A549 (cell line): ENCODE results near the gene HAAO. TPM values are rescaled to one million over a fixed set of nuclear protein-coding genes. Genes with fewer than 3 reads are reported as not detected.

ENCODE experiments used
- ATAC-seq, 2 experiments: fragments of 200-7000 bp in 1 of 2; fragments of >200 bp in 1 of 2; cut with Nextera tagmentation in 1 of 2; cut with Tn5 transposase in 1 of 2; 3 replicates each; pipeline versions ENCODE4 v1.8.0 to v1.9.1; 2018 to 2020; ENCODE audit warnings: mild to moderate bottlenecking in 1 of 2, moderate library complexity in 1 of 2
- CTCF ChIA-PET: fragments of 300-600 bp; sonication (Branson Sonifier 250); formaldehyde crosslinking; extraction: SDS; loops from one replicate; lab custom pipeline; 2021; ENCODE audit warnings: antibody characterized with exemption, inconsistent platforms; lab: Yijun Ruan, JAX
- POLR2A ChIA-PET: fragments of 350-600 bp; formaldehyde crosslinking; extraction: SDS; loops from one replicate; lab custom pipeline; 2021; ENCODE audit warnings: antibody characterized with exemption, inconsistent platforms; lab: Yijun Ruan, JAX
- DNase-seq, 2 experiments: peaks; one replicate each; pipeline versions ENCODE4 v3.0.0 to v3.0.0-alpha.2; 2011 to 2016; ENCODE audit warnings: low read depth in 1 of 2, low spot score in 1 of 2
- FAIRE-seq: peaks from 2 replicates; lab custom pipeline; 2011; peaks lifted over from hg19 to GRCh38; lab: Jason Lieb, UNC
- H3K27ac ChIP-seq, 2 experiments: fragments of >200 bp; sonication (Bioruptor Twin); formaldehyde crosslinking; 3 replicates each; pipeline ENCODE4 v1.5.1; 2016 to 2017
- H3K4me1 ChIP-seq: fragments of >200 bp; sonication (Bioruptor Twin); formaldehyde crosslinking; 3 replicates; pipeline ENCODE4 v1.6.1; 2016
- H3K4me2 ChIP-seq: fragments of >200 bp; sonication (Bioruptor Twin); formaldehyde crosslinking; 3 replicates; pipeline ENCODE4 v1.6.1; 2016
- H3K4me3 ChIP-seq: fragments of >200 bp; sonication (Bioruptor Twin); formaldehyde crosslinking; 3 replicates; pipeline ENCODE4 v1.5.1; 2016
- H3K9me3 ChIP-seq: fragments of >200 bp; sonication (Bioruptor Twin); formaldehyde crosslinking; 3 replicates; pipeline ENCODE4 v1.6.1; 2016
- BHLHE40 ChIP-seq: IDR thresholded peaks from 2 replicates; pipeline ENCODE4 v1.6.1; 2012; ENCODE audit warnings: low read depth, low read length, inconsistent platforms
- CBX2 ChIP-seq: fragments of 200-600 bp; sonication (generic); IDR thresholded peaks from 2 replicates; pipeline ENCODE4 v1.6.1; 2016; ENCODE audit warnings: low read depth, mild to moderate bottlenecking, borderline replicate concordance
- CEBPB ChIP-seq, 2 experiments: fragments of >200 bp in 1 of 2; sonication (Bioruptor Twin) in 1 of 2; formaldehyde crosslinking in 1 of 2; IDR thresholded peaks; 2 replicates each; pipeline ENCODE4 v1.6.1; 2012 to 2016
- CTCF ChIP-seq: fragments of >200 bp; sonication (Bioruptor Twin); formaldehyde crosslinking; IDR thresholded peaks from 3 replicates; pipeline ENCODE4 v1.5.1; 2016
- ELK1 ChIP-seq: fragments of 150-350 bp; IDR thresholded peaks from 2 replicates; pipeline ENCODE4 v1.6.1; 2014; ENCODE audit warnings: low read depth, mild to moderate bottlenecking, low read length
- FOSL2 ChIP-seq, 2 experiments: fragments of 450-650 bp in 1 of 2; fragments of >200 bp in 1 of 2; sonication (Bioruptor Twin) in 1 of 2; formaldehyde crosslinking; IDR thresholded peaks; 2 replicates each; pipeline versions ENCODE4 v1.5.0 to v1.6.1; 2016 to 2020; ENCODE audit warnings: mild to moderate bottlenecking in 1 of 2, moderate library complexity in 1 of 2
- FOXS1 ChIP-seq: fragments of 250-450 bp; sonication (Bioruptor Pico); IDR thresholded peaks from 2 replicates; pipeline ENCODE4 v1.5.0; 2020; ENCODE audit warnings: mild to moderate bottlenecking, moderate library complexity
- HES2 ChIP-seq: fragments of >200 bp; sonication (Bioruptor Twin); formaldehyde crosslinking; IDR thresholded peaks from 2 replicates; pipeline ENCODE4 v1.6.1; 2016
- HOXA7 ChIP-seq: fragments of 250-450 bp; sonication (Bioruptor Pico); IDR thresholded peaks from 2 replicates; pipeline ENCODE4 v1.5.0; 2020; ENCODE audit warnings: mild to moderate bottlenecking, moderate library complexity
- JUNB ChIP-seq: fragments of >200 bp; sonication (Bioruptor Twin); formaldehyde crosslinking; IDR thresholded peaks from 2 replicates; pipeline ENCODE4 v1.6.1; 2016
- KDM5A ChIP-seq: fragments of 200-600 bp; sonication (generic); IDR thresholded peaks from 2 replicates; pipeline ENCODE4 v1.6.1; 2016; ENCODE audit warnings: antibody characterized with exemption, mild to moderate bottlenecking
- MAZ ChIP-seq: fragments of 150-350 bp; IDR thresholded peaks from 2 replicates; pipeline ENCODE4 v1.6.1; 2014; ENCODE audit warnings: antibody characterized with exemption, low read depth, low read length, borderline replicate concordance
- NR3C1 ChIP-seq: fragments of >200 bp; sonication (Bioruptor Twin); formaldehyde crosslinking; IDR thresholded peaks from 3 replicates; pipeline ENCODE4 v1.6.1; 2017
- PBX3 ChIP-seq: IDR thresholded peaks from 2 replicates; pipeline ENCODE4 v1.6.1; 2012
- RAD21 ChIP-seq, 2 experiments: fragments of >200 bp in 1 of 2; sonication (Bioruptor Twin) in 1 of 2; formaldehyde crosslinking in 1 of 2; IDR thresholded peaks in 1 of 2; conservative IDR thresholded peaks in 1 of 2; 2 replicates in 1 of 2; 3 replicates in 1 of 2; pipeline ENCODE4 v1.6.1; 2012 to 2018; ENCODE audit warnings: inconsistent platforms in 1 of 2
- RARB ChIP-seq: fragments of 250-450 bp; sonication (Bioruptor Pico); IDR thresholded peaks from 2 replicates; pipeline ENCODE4 v1.8.0; 2021; ENCODE audit warnings: mild to moderate bottlenecking, moderate library complexity
- RCOR1 ChIP-seq: fragments of 150-350 bp; IDR thresholded peaks from 2 replicates; pipeline ENCODE4 v1.6.1; 2014; ENCODE audit warnings: antibody characterized with exemption, low read length, low read depth
- SMC3 ChIP-seq: fragments of >200 bp; sonication (Bioruptor Twin); formaldehyde crosslinking; IDR thresholded peaks from 3 replicates; pipeline ENCODE4 v1.6.1; 2018; ENCODE audit warnings: inconsistent platforms
- TFCP2L1 ChIP-seq: fragments of 250-450 bp; sonication (Bioruptor Pico); IDR thresholded peaks from 2 replicates; pipeline ENCODE4 v1.5.0; 2021; ENCODE audit warnings: mild to moderate bottlenecking
- TP53 ChIP-seq: fragments of 250-450 bp; sonication (Bioruptor Pico); IDR thresholded peaks from 2 replicates; pipeline ENCODE4 v1.5.0; 2021; ENCODE audit warnings: mild to moderate bottlenecking, moderate library complexity
- ZFP36 ChIP-seq: fragments of 450-650 bp; IDR thresholded peaks from 2 replicates; pipeline ENCODE4 v1.6.1; 2014; ENCODE audit warnings: borderline replicate concordance; ENCODE audit not compliant: partially characterized antibody
- ZSCAN20 ChIP-seq: fragments of 250-450 bp; sonication (Bioruptor Pico); IDR thresholded peaks from 2 replicates; pipeline ENCODE4 v1.8.0; 2022; ENCODE audit warnings: mild to moderate bottlenecking, moderate library complexity
- WGBS: methylation state at CpG from one replicate; pipeline ENCODE4 v1.1.6; 2017; ENCODE audit errors: missing lambda C conversion rate; 5-methylcytosine and 5-hydroxymethylcytosine counted together
- polyA plus RNA-seq, 4 experiments: library from polyadenylated mRNA; depleted of rRNA in 3 of 4; stranded (reverse); fragments of >200 nt; fragmentation: RNase III in 1 of 4; extraction: RNeasy Plus Mini Kit Qiagen cat#74134 plus additional on column Dnase treatment in 1 of 4; gene quantifications; 2 replicates in 3 of 4; 3 replicates in 1 of 4; pipeline ENCODE4 v1.2.3, GENCODE V29; 2011 to 2017

Gene HAAO
- polyA plus RNA-seq, 2 of the 4 experiments (the other 2 are of a cell fraction): not detected

- FAIRE-seq: peak; percentile 59
- Histone ChIP-seq H3K27ac (no peak overlapping the region), H3K9me3 (no peaks in the 10 kb centered on the region), H3K4me3 (no peak overlapping the region), H3K4me1 (peaks cover 7% of the 10 kb centered on the region; the same call in 2 of the 3 replicates), H3K4me2 (no peak overlapping the region)
- ChIA-PET CTCF (interaction anchor here (1.0 to 4.7 kb wide), 6 partner anchors 11 to 47 kb away, joined by 3 to 23 read pairs (median 8); no protein-coding TSS in a partner anchor), POLR2A (interaction anchor here (2.8 kb wide), 1 partner anchor 15 kb away, joined by 20 read pairs; no protein-coding TSS in a partner anchor)
- WGBS: 52% methylated on average over 8 of the region's 8 CpGs
- DNase-seq: peak; percentile 63 to 64
- peak; percentile 96 for ATAC-seq
- TF ChIP-seq RAD21 (conservative IDR thresholded peaks at IDR 0.05 in 1 of 2, IDR thresholded peaks at IDR 0.05 in 1 of 2) (peak in 1 of 2 experiments; percentile 22; a peak in 1 of 5 replicates), HOXA7 (CRISPR knock-in tag) (no peak), CTCF (peak; percentile 30)
These were observed 2.1 kb upstream of the HAAO start for GRCh38 chr2:42794271-42795046.

GRCh38 chr2:42793334-42794270 lies 1.2 kb upstream of the HAAO start:
- 82% methylated on average over 22 of the region's 22 CpGs for WGBS
- no peak for ATAC-seq
- no peak overlapping the region for H3K4me3 ChIP-seq

GRCh38 chr2:42792087-42792582 lies 248 bp downstream of the HAAO start:
- FAIRE-seq: no peak
- H3K9me3 ChIP-seq: no peaks in the 10 kb centered on the region
- no peak for ATAC-seq
- no peak overlapping the region for H3K4me3 ChIP-seq
- CTCF ChIA-PET: no interaction called here
- H3K27ac ChIP-seq: no peak overlapping the region
- DNase-seq: no peak
- WGBS: 78% methylated on average over 16 of the region's 18 CpGs
- POLR2A ChIA-PET: no interaction called here
- 0 out of 3 replicates have a peak overlapping the region, but pooled peaks have one; percentile 15 for H3K4me2 ChIP-seq
- H3K4me1 ChIP-seq: peaks cover 7% of the 10 kb centered on the region; the same call in 2 of the 3 replicates
- TF ChIP-seq FOSL2 (IDR thresholded peaks at IDR 0.05): no peak
- no peak for TF ChIP-seq FOSL2 (CRISPR knock-in tag; IDR thresholded peaks at IDR 0.05)
- no peak for TF ChIP-seq SMC3
- no peak for TF ChIP-seq ZFP36
- no peak for TF ChIP-seq RARB (CRISPR knock-in tag)
- no peak for TF ChIP-seq ZSCAN20 (CRISPR knock-in tag)
- TF ChIP-seq KDM5A: no peak
- no peak for TF ChIP-seq CEBPB (IDR thresholded peaks at IDR 0.05)
- no peak for TF ChIP-seq PBX3
- no peak for TF ChIP-seq JUNB
- TF ChIP-seq NR3C1: no peak
- TF ChIP-seq ELK1: no peak
- TF ChIP-seq FOXS1 (CRISPR knock-in tag): no peak
- TF ChIP-seq CBX2: no peak
- no peak for TF ChIP-seq TP53
- TF ChIP-seq CTCF: no peak
- TF ChIP-seq TFCP2L1 (CRISPR knock-in tag): no peak
- TF ChIP-seq RCOR1: no peak
- TF ChIP-seq MAZ: no peak

More at GRCh38 chr2:42793334-42794270, 1.2 kb upstream of the HAAO start:
- TF ChIP-seq HES2 (no peak), BHLHE40 (no peak)
- DNase-seq (no peak), FAIRE-seq (no peak)
- Histone ChIP-seq H3K27ac (no peak overlapping the region), H3K4me1 (peaks cover 7% of the 10 kb centered on the region; the same call in 2 of the 3 replicates), H3K4me2 (no peak overlapping the region), H3K9me3 (no peaks in the 10 kb centered on the region)
- POLR2A ChIA-PET: interaction anchor here (0.7 to 2.8 kb wide), 2 partner anchors 16 to 17 kb away, joined by 3 to 20 read pairs; no protein-coding TSS in a partner anchor
- CTCF ChIA-PET: interaction anchor here (1.0 to 4.7 kb wide), 6 partner anchors 11 to 47 kb away, joined by 3 to 23 read pairs (median 8); no protein-coding TSS in a partner anchor
